Testis (tissue), 2 donors: ENCODE results near the gene GABRR3.

ENCODE experiments used
- CTCF ChIP-seq, 3 experiments: fragments of 450-650 bp in 2 of 3; fragments of 200-600 bp in 1 of 3; sonication (generic) in 1 of 3; IDR thresholded peaks; one replicate each; pipeline ENCODE4 v1.5.1; 2016 to 2019; ENCODE audit warnings: antibody characterized with exemption in 3 of 3, mild to moderate bottlenecking in 2 of 3, moderate library complexity in 1 of 3
- POLR2A ChIP-seq: fragments of 450-650 bp; IDR thresholded peaks from one replicate; pipeline ENCODE4 v1.6.1; 2017; ENCODE audit warnings: antibody characterized with exemption, mild to moderate bottlenecking, moderate library complexity

- TF ChIP-seq CTCF (IDR thresholded peaks at IDR 0.05): no peak
- no peak for TF ChIP-seq POLR2A
These were observed 22.5 kb upstream of the GABRR3 start for GRCh38 chr3:98057631-98058030.
